Dermis lymphatic vessel endothelial cell (primary cell): Measurements from ENCODE around the gene PCDHA6. TPM values are rescaled to one million over a fixed set of nuclear protein-coding genes. Genes with fewer than 3 reads are reported as not detected.

ENCODE experiments used
- total RNA-seq: library from RNA; depleted of rRNA; stranded (reverse); fragments of >200 nt; gene quantifications from 2 replicates; pipeline ENCODE4 v1.2.1, GENCODE V29; 2014

PCDHA6 gene
- total RNA-seq = 0.09 and 0.11 TPM in 2 replicates

GRCh38 chr5:140827704-140828361, at the start of gene PCDHA6:
TSS of gene PCDHA6 (plus strand) at chr5:140827960. CDS start at chr5:140828092, 132 bp downstream.

GRCh38 chr5:140785905-140786686, 41.7 kb upstream of the PCDHA6 start, which contains the start of gene PCDHA1:
TSS of gene PCDHA1 (plus strand) at chr5:140786140.

GRCh38 chr5:140794595-140795258, 33.0 kb upstream of the PCDHA6 start, which contains the start of gene PCDHA2:
TSS of gene PCDHA2 (plus strand) at chr5:140794852.

GRCh38 chr5:140800816-140801493, 26.8 kb upstream of the PCDHA6 start, which contains the start of gene PCDHA3:
TSS of gene PCDHA3 (plus strand) at chr5:140801057.

GRCh38 chr5:140806834-140807775, 20.7 kb upstream of the PCDHA6 start, which contains the start of gene PCDHA4:
TSS of gene PCDHA4 (plus strand) at chr5:140807068.

GRCh38 chr5:140821375-140822280, 6.1 kb upstream of the PCDHA6 start, which contains the start of gene PCDHA5:
TSS of gene PCDHA5 (plus strand) at chr5:140821613.

GRCh38 chr5:140833993-140834392, 6.2 kb downstream of the PCDHA6 start, which contains the start of gene PCDHA7:
TSS of gene PCDHA7 (plus strand) at chr5:140834269. CDS start at chr5:140834384, 115 bp downstream.

GRCh38 chr5:140840978-140841962, 13.5 kb downstream of the PCDHA6 start, which contains the start of gene PCDHA8:
TSS of gene PCDHA8 (plus strand) at chr5:140841187. CDS start at chr5:140841322, 135 bp downstream.

GRCh38 chr5:140848139-140849102, 20.7 kb downstream of the PCDHA6 start, which contains the start of gene PCDHA9:
TSS of gene PCDHA9 (plus strand) at chr5:140848382. CDS start at chr5:140848496, 114 bp downstream.

GRCh38 chr5:140855772-140856674, 28.3 kb downstream of the PCDHA6 start, which contains the start of gene PCDHA10:
TSS of gene PCDHA10 (plus strand) at chr5:140855897. CDS start at chr5:140856049, 152 bp downstream.

GRCh38 chr5:140868721-140869554, 41.2 kb downstream of the PCDHA6 start, which contains the start of gene PCDHA11:
TSS of gene PCDHA11 (plus strand) at chr5:140868957. CDS start at chr5:140869104, 147 bp downstream.

GRCh38 chr5:140875085-140876065, 47.6 kb downstream of the PCDHA6 start, which contains the start of gene PCDHA12:
TSS of gene PCDHA12 (plus strand) at chr5:140875308. CDS start at chr5:140875473, 165 bp downstream.

